ENCODE measurements around the gene NRG2.

GRCh38 chr5:139884734-139885133 lies 158.4 kb downstream of the NRG2 start:
- TF ChIP-seq CTCF (IDR thresholded peaks at IDR 0.05) (no peak), POLR2A (IDR thresholded peaks at IDR 0.05; ENCODE audit: low read length) (no peak), JUNB (IDR thresholded peaks at IDR 0.05) (no peak), TFCP2L1 (CRISPR knock-in tag; IDR thresholded peaks at IDR 0.05) (no peak), POLR2AphosphoS2 (conservative IDR thresholded peaks at IDR 0.05; ENCODE audit: low read length) (no peak), MAZ (IDR thresholded peaks at IDR 0.05; ENCODE audit: borderline replicate concordance, low read depth, low read length) (no peak), MYC (IDR thresholded peaks at IDR 0.05; ENCODE audit: borderline replicate concordance, low read length) (no peak), HOXB5 (CRISPR knock-in tag; IDR thresholded peaks at IDR 0.05) (no peak), EP300 (IDR thresholded peaks at IDR 0.05) (no peak), REST (IDR thresholded peaks at IDR 0.05) (no peak), CEBPB (IDR thresholded peaks at IDR 0.05) (no peak), CHD2 (IDR thresholded peaks at IDR 0.05; ENCODE audit: low read length, partially characterized antibody) (no peak), CHD4 (IDR thresholded peaks at IDR 0.05; ENCODE audit: borderline replicate concordance) (no peak)

Data from A549 (cell line).